GM12878 (cell line): ENCODE data around the gene GRIK4. TPM values are rescaled to one million over a fixed set of nuclear protein-coding genes. Genes with fewer than 3 reads are reported as not detected.

ENCODE experiments used
- ATAC-seq: fragments of 200-7000 bp; cut with Tn5 transposase; 3 replicates; pipeline ENCODE4 v1.9.1; 2020; ENCODE audit warnings: mild to moderate bottlenecking, moderate library complexity
- BruUV-seq: library from RNA; stranded (reverse); fragments of 400-500 nt; replicated peaks from 2 replicates; lab custom pipeline; 2021; lab: Mats Ljungman, UMichigan
- CTCF ChIA-PET: fragments of 300-600 bp; sonication (Branson Sonifier 250); formaldehyde crosslinking; extraction: SDS; loops from one replicate; lab custom pipeline; 2021; ENCODE audit warnings: inconsistent platforms; lab: Yijun Ruan, JAX
- POLR2A ChIA-PET: fragments of 350-600 bp; formaldehyde crosslinking; extraction: SDS; loops from one replicate; lab custom pipeline; 2021; ENCODE audit warnings: inconsistent platforms; lab: Charles Lee
- RAD21 ChIA-PET: fragments of 300-600 bp; sonication (Branson Sonifier 250); formaldehyde crosslinking; loops from one replicate; lab custom pipeline; 2023; ENCODE audit warnings: antibody characterized with exemption; ENCODE audit not compliant: unreplicated experiment; lab: Charles Lee
- SMC1A ChIA-PET: fragments of 300-600 bp; sonication (Branson Sonifier 250); formaldehyde crosslinking; loops from one replicate; lab custom pipeline; 2023; ENCODE audit not compliant: unreplicated experiment, uncharacterized antibody; lab: Charles Lee
- DNase-seq: peaks from one replicate; pipeline ENCODE4 v3.0.0-alpha.2; 2011; ENCODE audit warnings: low read depth, low spot score
- FAIRE-seq: peaks from 3 replicates; lab custom pipeline; 2011; peaks lifted over from hg19 to GRCh38; lab: Jason Lieb, UNC
- H2AFZ ChIP-seq: 2 replicates; pipeline ENCODE4 v1.6.0; 2011; ENCODE audit warnings: low read depth, low read length, control low read depth; ENCODE audit not compliant: control insufficient read depth
- H3K27ac ChIP-seq: 2 replicates; pipeline ENCODE4 v1.5.1; 2011; ENCODE audit warnings: control low read depth; ENCODE audit not compliant: control insufficient read depth, insufficient read depth
- H3K27me3 ChIP-seq, 2 experiments: replicated peaks in 1 of 2; 2 replicates each; pipeline versions ENCODE4 v1.6.0 to v1.6.1; 2011; ENCODE audit warnings: low read length in 1 of 2; ENCODE audit not compliant: control insufficient read depth in 2 of 2, insufficient read depth in 2 of 2
- H3K36me3 ChIP-seq, 2 experiments: 2 replicates each; pipeline ENCODE4 v1.5.1; 2011; ENCODE audit warnings: low read length in 1 of 2; ENCODE audit not compliant: control insufficient read depth in 2 of 2, insufficient read depth in 2 of 2
- H3K4me1 ChIP-seq: 2 replicates; pipeline ENCODE4 v1.6.1; 2011; ENCODE audit warnings: mild to moderate bottlenecking, low read length, moderate library complexity, mixed read lengths; ENCODE audit not compliant: control insufficient read depth, insufficient read depth
- H3K4me2 ChIP-seq: 2 replicates; pipeline ENCODE4 v1.6.0; 2011; ENCODE audit warnings: control low read depth; ENCODE audit not compliant: control insufficient read depth, insufficient read depth
- H3K4me3 ChIP-seq: fragments of 200-600 bp; sonication (generic); 2 replicates; pipeline ENCODE4 v1.5.1; 2016
- H3K79me2 ChIP-seq: 2 replicates; pipeline ENCODE4 v1.6.0; 2011; ENCODE audit warnings: low read length; ENCODE audit not compliant: control insufficient read depth, insufficient read depth
- H3K9ac ChIP-seq: 2 replicates; pipeline ENCODE4 v1.8.0; 2011; ENCODE audit warnings: low read length, control low read depth, mixed read lengths; ENCODE audit not compliant: control insufficient read depth, insufficient read depth
- H3K9me3 ChIP-seq: replicated peaks from 3 replicates; pipeline ENCODE4 v1.5.1; 2011; ENCODE audit warnings: mild to moderate bottlenecking, low read length; ENCODE audit not compliant: control insufficient read depth, insufficient read depth
- H4K20me1 ChIP-seq: 2 replicates; pipeline ENCODE4 v1.6.0; 2011; ENCODE audit not compliant: control insufficient read depth, insufficient read depth
- CEBPB ChIP-seq, 2 experiments: fragments of 150-350 bp in 1 of 2; IDR thresholded peaks; 2 replicates each; pipeline ENCODE4 v1.6.1; 2012 to 2014; ENCODE audit warnings: low read depth in 2 of 2, low read length in 2 of 2, borderline replicate concordance in 1 of 2, inconsistent platforms in 1 of 2
- CEBPZ ChIP-seq: fragments of 150-350 bp; IDR thresholded peaks from 2 replicates; pipeline ENCODE4 v1.6.1; 2016; ENCODE audit warnings: low read depth, low read length
- DPF2 ChIP-seq: fragments of 450-650 bp; IDR thresholded peaks from 2 replicates; pipeline ENCODE4 v1.6.1; 2017; ENCODE audit warnings: mild to moderate bottlenecking
- FOS ChIP-seq: IDR thresholded peaks from 3 replicates; pipeline ENCODE4 v1.6.1; 2011; ENCODE audit warnings: borderline replicate concordance; ENCODE audit not compliant: insufficient read length; ENCODE audit errors: extremely low read depth
- GABPA ChIP-seq: IDR thresholded peaks from 2 replicates; pipeline ENCODE4 v1.6.1; 2014; ENCODE audit warnings: antibody characterized with exemption, low read depth, mild to moderate bottlenecking, inconsistent platforms
- HDAC6 ChIP-seq: fragments of 200-600 bp; sonication (generic); IDR thresholded peaks from one replicate; pipeline ENCODE4 v1.8.0; 2017; ENCODE audit warnings: antibody characterized with exemption; ENCODE audit not compliant: unreplicated experiment
- HDGF ChIP-seq: fragments of 450-650 bp; IDR thresholded peaks from 2 replicates; pipeline ENCODE4 v1.6.1; 2016; ENCODE audit warnings: antibody characterized with exemption
- IKZF1 ChIP-seq: fragments of 450-650 bp; conservative IDR thresholded peaks from 2 replicates; pipeline ENCODE4 v1.6.1; 2017; ENCODE audit warnings: antibody characterized with exemption, mild to moderate bottlenecking
- MEF2A ChIP-seq: IDR thresholded peaks from 2 replicates; pipeline ENCODE4 v1.6.1; 2011; ENCODE audit warnings: low read depth, mild to moderate bottlenecking, low read length, moderate library complexity; ENCODE audit not compliant: insufficient read depth
- MXI1 ChIP-seq: fragments of 150-350 bp; IDR thresholded peaks from 2 replicates; pipeline ENCODE4 v1.6.1; 2011; ENCODE audit warnings: low read depth, mild to moderate bottlenecking, inconsistent platforms, low read length, improper control_type of control experiment
- PAX5 ChIP-seq: IDR thresholded peaks from 2 replicates; pipeline ENCODE4 v1.6.1; 2011; ENCODE audit warnings: low read depth, low read length, borderline replicate concordance
- RAD21 ChIP-seq: IDR thresholded peaks from 2 replicates; pipeline ENCODE4 v1.6.1; 2011; ENCODE audit warnings: mild to moderate bottlenecking, low read depth, low read length, moderate library complexity; ENCODE audit not compliant: insufficient read depth
- RCOR1 ChIP-seq: conservative IDR thresholded peaks from 2 replicates; pipeline ENCODE4 v1.6.1; 2012; ENCODE audit warnings: low read depth, low read length, improper control_type of control experiment
- SRF ChIP-seq, 2 experiments: IDR thresholded peaks; 2 replicates each; pipeline ENCODE4 v1.6.1; 2011; ENCODE audit warnings: low read depth in 2 of 2, low read length in 2 of 2, mild to moderate bottlenecking in 1 of 2, moderate library complexity in 1 of 2
- STAT3 ChIP-seq: IDR thresholded peaks from 2 replicates; pipeline ENCODE4 v1.6.1; 2011; ENCODE audit warnings: low read depth, low read length, improper control_type of control experiment
- TAF1 ChIP-seq: IDR thresholded peaks from 2 replicates; pipeline ENCODE4 v1.6.1; 2011; ENCODE audit warnings: mild to moderate bottlenecking, low read depth, low read length, borderline replicate concordance
- ZNF207 ChIP-seq: fragments of 450-650 bp; IDR thresholded peaks from 2 replicates; pipeline ENCODE4 v1.6.1; 2014; ENCODE audit warnings: antibody characterized with exemption, mild to moderate bottlenecking, borderline replicate concordance
- ZNF24 ChIP-seq: fragments of 450-650 bp; IDR thresholded peaks from 2 replicates; pipeline ENCODE4 v1.6.1; 2017; ENCODE audit warnings: antibody characterized with exemption, mild to moderate bottlenecking
- WGBS: methylation state at CpG from one replicate; pipeline ENCODE4 v1.1.6; 2016; ENCODE audit warnings: low lambda C conversion rate; ENCODE audit not compliant: insufficient replicate concordance, insufficient coverage; ENCODE audit errors: missing lambda C conversion rate; 5-methylcytosine and 5-hydroxymethylcytosine counted together
- in situ Hi-C: fragments of 300-500 bp; cut with MboI; formaldehyde crosslinking; loops from 9 replicates; pipeline ENCODE4 v1.14.3; 2018; ENCODE audit warnings: mixed read lengths
- intact Hi-C: fragments of 100-400 bp; cut with micrococcal nuclease; formaldehyde crosslinking; loops from one replicate; pipeline ENCODE4 v1.14.2; 2022; ENCODE audit not compliant: unreplicated experiment
- polyA plus RNA-seq, 11 experiments: library from polyadenylated mRNA; depleted of rRNA in 4 of 11; unstranded in 6 of 11; stranded (reverse) in 5 of 11; fragments of >200 nt; fragmentation: Nextera tagmentation in 4 of 11; fragmentation: Illumina TruSeq in 1 of 11; extraction: Ambion mirVana in 4 of 11; extraction: Trizol in 1 of 11; gene quantifications; 1 replicate in 1 of 11; 2 replicates in 10 of 11; pipeline versions ENCODE4 v1.2.1 to v1.2.3, GENCODE V29; 2011 to 2016; ENCODE audit warnings: inconsistent platforms in 2 of 11, missing spikeins in 2 of 11, low read depth in 1 of 11
- total RNA-seq, 4 experiments: library from RNA; depleted of rRNA in 3 of 4; stranded (reverse); fragments of >200 nt in 3 of 4; fragmentation: Illumina TruSeq in 1 of 4; extraction: Trizol in 1 of 4; gene quantifications; 2 replicates each; pipeline versions ENCODE4 v1.2.1 to v1.2.3, GENCODE V29; 2013 to 2021
- TF ChIP-seq, protein P1 (sequence below): IDR thresholded peaks from 2 replicates; pipeline ENCODE4 v1.6.1; 2012; ENCODE audit warnings: mild to moderate bottlenecking, low read depth, low read length

The GRIK4 gene
- total and polyA plus RNA-seq, 10 of the 15 experiments (the other 5 are each of a cell fraction or from before 2014, with no cell fraction given) = 0.33 to 3.6 (median 0.72) TPM

DNA sequence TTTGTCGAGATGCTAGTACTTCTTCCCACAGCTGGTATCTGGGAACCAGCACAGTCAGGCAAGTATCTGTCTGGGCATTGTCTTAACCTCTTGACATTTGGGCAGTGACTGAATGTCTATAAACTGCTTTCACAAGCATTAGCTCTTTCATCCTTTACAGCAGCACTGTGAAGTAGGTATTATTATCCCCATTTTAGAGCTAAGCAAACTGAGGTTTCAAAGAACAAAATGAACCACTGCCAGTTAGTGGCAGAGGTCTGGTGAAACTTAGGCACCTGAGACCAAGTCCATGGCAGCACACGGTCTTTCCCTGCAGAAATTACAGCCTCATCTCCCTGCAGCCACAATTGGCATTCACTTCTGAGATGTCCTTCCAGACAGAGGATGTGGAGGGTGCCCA, 401.4 kb downstream of the GRIK4 start:
- CTCF ChIA-PET = interaction anchor here (0.8 to 13.2 kb wide), 22 partner anchors 10 to 282 kb away, joined by 3 to 179 read pairs (median 4); no protein-coding TSS in a partner anchor

More for the DNA sequence above, 401.4 kb downstream of the GRIK4 start:
- no peaks in the 10 kb centered on the region for H3K27me3 ChIP-seq
- no peak overlapping the region for H2AFZ ChIP-seq
- no peak overlapping the region for H3K4me2 ChIP-seq
- no peaks in the 10 kb centered on the region; the same call in 2 of the 3 replicates for H3K9me3 ChIP-seq
- intact Hi-C loops = no loop called here
- no peaks in the 10 kb centered on the region for H3K36me3 ChIP-seq
- no peak overlapping the region for H3K4me3 ChIP-seq
- FAIRE-seq = no peak
- ATAC-seq = no peak
- no peaks in the 10 kb centered on the region for H4K20me1 ChIP-seq
- H3K79me2 ChIP-seq = no peaks in the 10 kb centered on the region
- H3K9ac ChIP-seq = no peak overlapping the region
- ChIA-PET RAD21 (interaction anchor here (1.0 to 3.6 kb wide), 5 partner anchors 16 to 203 kb away, joined by 3 to 27 read pairs (median 3); no protein-coding TSS in a partner anchor), SMC1A (interaction anchor here (0.7 to 4.0 kb wide), 12 partner anchors 14 to 425 kb away, joined by 3 to 40 read pairs (median 4); partner anchors contain the start of gene GRIK4), POLR2A (interaction anchor here (0.9 to 1.5 kb wide), 2 partner anchors 13 to 38 kb away, joined by 3 to 4 read pairs; no protein-coding TSS in a partner anchor)
- no peak for DNase-seq
- TF ChIP-seq STAT3 (no peak), FOS (no peak), RCOR1 (no peak), MXI1 (no peak), SRF (IDR thresholded peaks at IDR 0.05; ENCODE audit: low read depth in 2 of 2, low read length in 2 of 2) (no peak), IKZF1 (no peak), HDAC6 (no peak), TAF1 (no peak), RAD21 (no peak), GABPA (no peak), MEF2A (no peak), ZNF207 (no peak), PAX5 (no peak), CEBPB (IDR thresholded peaks at IDR 0.05; ENCODE audit: borderline replicate concordance in 1 of 2, low read depth in 2 of 2, low read length in 2 of 2) (no peak), CEBPZ (no peak), HDGF (no peak), DPF2 (no peak), ZNF24 (no peak)
- TF ChIP-seq, protein P1, sequence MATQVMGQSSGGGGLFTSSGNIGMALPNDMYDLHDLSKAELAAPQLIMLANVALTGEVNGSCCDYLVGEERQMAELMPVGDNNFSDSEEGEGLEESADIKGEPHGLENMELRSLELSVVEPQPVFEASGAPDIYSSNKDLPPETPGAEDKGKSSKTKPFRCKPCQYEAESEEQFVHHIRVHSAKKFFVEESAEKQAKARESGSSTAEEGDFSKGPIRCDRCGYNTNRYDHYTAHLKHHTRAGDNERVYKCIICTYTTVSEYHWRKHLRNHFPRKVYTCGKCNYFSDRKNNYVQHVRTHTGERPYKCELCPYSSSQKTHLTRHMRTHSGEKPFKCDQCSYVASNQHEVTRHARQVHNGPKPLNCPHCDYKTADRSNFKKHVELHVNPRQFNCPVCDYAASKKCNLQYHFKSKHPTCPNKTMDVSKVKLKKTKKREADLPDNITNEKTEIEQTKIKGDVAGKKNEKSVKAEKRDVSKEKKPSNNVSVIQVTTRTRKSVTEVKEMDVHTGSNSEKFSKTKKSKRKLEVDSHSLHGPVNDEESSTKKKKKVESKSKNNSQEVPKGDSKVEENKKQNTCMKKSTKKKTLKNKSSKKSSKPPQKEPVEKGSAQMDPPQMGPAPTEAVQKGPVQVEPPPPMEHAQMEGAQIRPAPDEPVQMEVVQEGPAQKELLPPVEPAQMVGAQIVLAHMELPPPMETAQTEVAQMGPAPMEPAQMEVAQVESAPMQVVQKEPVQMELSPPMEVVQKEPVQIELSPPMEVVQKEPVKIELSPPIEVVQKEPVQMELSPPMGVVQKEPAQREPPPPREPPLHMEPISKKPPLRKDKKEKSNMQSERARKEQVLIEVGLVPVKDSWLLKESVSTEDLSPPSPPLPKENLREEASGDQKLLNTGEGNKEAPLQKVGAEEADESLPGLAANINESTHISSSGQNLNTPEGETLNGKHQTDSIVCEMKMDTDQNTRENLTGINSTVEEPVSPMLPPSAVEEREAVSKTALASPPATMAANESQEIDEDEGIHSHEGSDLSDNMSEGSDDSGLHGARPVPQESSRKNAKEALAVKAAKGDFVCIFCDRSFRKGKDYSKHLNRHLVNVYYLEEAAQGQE = no peak
- in situ Hi-C loops = no loop called here
- H3K27ac ChIP-seq = no peak overlapping the region
- peaks cover 3% of the 10 kb centered on the region for H3K4me1 ChIP-seq
- 44% methylated on average over 2 of the region's 2 CpGs for whole genome bisulfite sequencing
- BruUV-seq = no TSS peak
